Activated effector memory CD4-positive, alpha-beta T cell treated with anti-CD3 and anti-CD28 coated beads, Interleukin-2, amount 50 U/mL, for 16 hours (primary cell): ENCODE measurements around the gene CLIC1.

Experiments
- DNase-seq: peaks from one replicate; pipeline ENCODE4 v3.0.0-alpha.2; 2020

Gene CLIC1

DNA sequence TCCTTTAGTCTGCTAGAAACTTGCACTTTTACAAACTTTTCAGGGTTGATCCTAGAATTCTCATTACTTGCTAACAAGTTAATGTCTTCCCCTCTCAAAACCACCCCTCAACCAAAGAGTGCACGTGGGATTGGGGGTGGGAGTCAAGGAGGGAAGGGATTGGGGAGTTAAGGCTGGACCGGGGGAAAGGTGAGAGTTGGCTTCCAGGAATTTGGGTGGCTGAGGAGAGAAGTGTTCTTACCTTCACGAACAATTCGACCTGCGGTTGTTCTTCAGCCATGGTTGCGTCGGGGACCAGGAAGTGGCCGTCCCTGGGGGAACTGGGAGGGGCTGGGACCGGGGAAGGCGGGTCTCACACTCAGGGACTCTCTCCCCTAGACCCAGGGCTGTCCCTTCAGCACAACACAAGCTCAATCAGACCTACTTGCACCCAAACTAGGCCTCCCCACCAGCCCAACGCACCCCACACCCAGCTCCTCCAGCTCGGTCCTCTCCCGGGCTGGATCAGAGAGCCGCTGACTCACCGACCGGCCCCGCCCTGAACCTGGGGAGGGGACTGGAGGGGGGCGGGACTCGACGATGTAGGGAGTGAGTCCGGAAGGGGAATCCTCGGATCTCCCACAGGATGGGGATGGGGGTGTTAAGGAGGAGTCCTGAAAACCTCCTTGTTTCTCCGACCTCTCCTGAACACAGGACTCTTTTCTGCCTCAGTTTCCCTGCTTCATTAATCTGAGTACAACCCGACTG is at the start of gene CLIC1:
Gene CLIC1, minus strand, starts transcription at position 510 of the 747 bp plus-strand sequence. Its CDS starts 230 bp downstream, at position 280.
- DNase-seq = peak; percentile 92

DNA sequence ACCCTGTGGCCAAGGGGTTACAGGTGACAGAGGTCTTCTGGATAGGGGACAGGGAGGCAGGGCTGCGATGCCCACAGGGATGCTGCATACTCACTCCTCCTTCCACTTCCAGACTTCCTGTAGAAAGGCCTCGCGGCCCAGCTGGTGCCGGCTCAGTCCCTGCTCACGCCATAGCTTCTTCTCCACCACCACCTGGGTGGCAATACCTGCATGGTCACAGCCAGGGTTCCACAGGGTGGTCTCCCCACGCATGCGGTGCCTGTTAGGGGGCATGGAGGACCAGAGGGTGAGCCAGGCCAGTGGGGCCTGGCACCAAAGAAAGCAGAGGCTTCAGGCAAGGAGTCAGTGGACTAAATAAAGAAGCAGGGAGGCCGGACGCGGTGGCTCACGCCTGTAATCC is 49.1 kb upstream of the CLIC1 start:
- no peak for DNase-seq

DNA sequence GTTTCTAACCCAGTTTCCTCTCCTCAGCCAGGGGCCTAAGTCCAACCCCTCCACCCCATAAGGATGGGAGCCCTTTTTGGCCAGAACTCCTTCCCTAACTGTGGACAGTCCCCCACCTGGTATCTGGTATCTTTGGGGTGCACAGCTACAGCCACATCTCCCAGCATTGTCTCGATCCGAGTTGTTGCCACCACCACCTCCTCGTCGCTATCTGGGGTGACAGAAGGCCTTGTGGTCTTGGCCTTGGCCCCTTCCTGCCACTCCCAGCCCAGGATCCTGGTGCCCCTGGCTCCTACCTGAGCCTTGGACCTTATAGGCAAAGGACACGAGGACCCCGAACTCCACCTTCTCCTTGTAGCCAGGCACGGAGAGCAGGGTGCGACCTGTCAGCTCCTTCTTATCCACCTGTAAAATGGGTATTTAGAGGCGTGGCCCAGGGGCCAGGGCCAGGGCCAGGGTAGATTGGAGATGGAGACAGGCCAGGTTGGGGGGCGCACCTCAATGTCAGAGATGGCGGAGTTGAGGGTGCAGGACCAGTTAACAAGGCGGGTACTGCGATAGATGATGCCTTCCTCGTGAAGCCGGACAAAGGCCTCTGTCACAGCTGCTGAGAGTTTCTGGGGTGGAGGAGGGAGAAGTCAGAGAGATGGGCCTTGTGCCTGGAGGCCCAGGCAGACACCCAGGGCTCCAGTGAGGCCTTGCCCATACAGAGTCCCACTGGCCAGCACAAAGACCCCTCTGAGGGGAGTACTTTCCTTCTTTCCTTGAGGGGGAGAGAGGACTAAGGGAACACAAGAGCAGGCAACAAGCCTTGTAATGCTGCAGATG is 48.0 kb upstream of the CLIC1 start:
- no peak for DNase-seq

DNA sequence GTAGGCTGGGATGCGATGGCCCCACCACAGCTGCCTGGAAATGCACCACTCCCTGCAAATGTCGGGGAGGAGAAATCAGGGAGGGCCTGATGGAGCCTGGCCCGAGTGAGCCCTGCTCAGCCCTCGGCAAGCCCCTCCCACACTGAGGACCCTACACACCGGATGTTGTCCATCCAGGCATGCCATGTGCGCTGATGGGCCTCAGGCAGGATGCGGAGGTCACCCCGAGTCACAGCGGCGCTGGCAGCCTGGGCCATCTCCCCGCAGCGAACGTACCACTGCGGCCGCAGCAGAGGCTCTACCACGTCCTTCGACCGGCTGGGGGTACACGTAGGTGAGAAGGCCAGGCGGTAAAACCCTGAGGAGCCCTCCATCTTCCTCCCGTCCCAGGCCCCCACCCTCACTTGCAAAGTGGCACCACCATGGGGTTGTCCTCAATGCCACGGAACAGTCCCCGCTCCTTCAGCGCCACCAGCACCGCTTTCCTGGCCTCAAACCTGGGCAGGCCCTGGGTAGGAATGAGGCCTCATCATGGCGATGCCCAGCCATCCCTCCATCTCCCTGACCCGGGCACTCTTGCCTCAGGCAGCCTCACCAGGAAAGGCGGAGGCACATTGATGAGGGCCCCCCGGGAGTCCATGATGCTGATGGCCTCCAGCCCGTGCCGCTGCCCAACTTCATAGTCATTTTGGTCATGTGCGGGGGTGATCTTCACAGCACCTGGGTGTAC is 46.0 kb upstream of the CLIC1 start:
- no peak for DNase-seq

DNA sequence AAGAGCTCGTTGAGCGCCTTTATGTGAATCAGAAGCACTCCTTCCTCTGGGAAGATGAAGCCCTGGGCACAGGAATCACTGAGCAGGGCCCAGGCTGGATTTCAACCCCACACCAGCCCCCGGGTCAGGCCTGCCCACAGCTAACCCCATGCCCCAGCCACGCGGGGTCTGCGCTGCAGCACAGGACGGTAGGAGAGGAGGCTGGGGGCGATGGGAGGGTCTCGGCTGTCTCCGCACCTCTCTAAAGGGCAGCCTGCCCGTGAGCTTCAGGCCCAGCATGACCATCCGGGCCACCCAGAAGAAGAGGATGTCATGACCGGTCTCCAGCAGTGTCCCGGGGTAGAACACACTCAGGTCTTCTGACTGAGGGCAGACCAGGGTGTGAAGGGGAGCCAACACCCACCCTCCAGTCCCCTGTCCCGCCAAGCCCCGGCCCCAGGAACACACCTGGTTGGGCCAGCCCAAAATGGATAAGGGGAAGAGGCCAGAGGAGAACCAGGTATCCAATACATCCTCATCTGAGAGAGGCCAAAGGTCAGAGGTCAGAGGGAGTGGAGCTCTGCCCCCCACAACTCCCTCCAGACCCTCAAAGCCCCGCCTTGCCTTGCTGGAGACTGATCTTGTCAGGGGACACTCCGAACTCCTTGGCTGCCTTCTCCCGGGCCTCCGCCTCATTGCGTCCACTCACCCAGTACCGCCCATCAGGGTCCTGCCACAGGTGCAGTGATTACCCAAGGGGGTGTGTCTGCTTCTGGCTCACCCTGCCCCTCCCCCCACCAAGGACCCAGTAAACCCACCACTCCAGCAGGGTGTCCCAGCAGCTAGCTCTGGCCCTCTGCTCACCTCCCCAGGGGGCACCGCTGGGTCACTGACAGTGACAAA is 45.2 kb upstream of the CLIC1 start:
- DNase-seq = no peak

DNA sequence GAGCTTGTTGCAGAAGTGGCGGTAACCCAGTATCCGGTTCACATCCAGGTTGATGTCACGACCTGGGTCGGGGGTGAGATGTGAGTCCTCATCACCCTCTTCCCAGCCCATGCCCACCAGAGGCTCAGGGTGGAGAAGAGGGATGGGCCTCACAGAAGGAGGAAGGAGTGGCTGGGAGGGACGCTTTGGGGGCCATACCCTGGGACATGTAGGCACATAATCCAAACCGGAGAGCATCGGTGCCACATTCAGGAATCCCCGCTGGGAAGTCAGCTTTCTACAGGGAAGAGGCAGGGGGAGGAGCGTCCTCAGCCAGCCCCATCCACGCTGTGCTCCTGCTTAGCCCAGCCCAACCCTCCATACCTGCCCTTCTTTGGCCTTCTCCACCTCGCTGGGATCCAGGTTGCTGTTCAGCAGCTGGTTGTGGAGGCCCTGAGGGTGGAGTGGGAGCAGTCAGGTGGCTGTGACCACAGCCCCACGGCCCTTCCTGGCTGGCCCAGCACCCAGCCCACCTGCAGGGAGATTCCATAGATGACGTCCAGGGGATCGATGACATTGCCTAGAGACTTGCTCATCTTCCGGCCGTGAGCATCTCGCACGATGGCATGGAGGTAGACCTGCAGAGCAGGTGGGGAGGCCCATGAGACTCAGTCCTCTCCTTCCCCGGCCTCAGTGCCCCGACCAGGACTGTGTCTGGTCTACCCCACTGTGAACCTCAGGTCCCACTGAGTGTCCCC is 44.3 kb upstream of the CLIC1 start:
- DNase-seq = no peak

DNA sequence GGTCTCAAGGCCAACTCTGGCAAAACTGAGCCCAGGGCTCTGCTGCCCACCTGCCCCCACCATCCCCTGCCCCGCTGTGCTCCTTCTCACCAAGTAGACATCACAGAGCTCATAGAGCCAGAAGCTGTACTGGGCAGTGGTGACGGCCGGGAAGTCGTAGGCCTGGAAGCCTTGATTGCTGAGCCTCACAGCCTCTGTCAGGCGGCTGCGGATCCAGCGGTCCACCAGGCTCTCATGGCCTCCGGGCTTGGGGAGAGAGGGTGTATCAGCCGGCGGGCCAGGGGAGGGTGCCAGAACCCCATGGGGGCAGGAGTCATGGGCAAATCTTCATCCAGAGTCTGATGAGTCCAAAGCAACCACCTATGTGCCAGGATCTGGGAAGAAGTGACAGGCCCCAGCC is 43.6 kb upstream of the CLIC1 start:
- no peak for DNase-seq

DNA sequence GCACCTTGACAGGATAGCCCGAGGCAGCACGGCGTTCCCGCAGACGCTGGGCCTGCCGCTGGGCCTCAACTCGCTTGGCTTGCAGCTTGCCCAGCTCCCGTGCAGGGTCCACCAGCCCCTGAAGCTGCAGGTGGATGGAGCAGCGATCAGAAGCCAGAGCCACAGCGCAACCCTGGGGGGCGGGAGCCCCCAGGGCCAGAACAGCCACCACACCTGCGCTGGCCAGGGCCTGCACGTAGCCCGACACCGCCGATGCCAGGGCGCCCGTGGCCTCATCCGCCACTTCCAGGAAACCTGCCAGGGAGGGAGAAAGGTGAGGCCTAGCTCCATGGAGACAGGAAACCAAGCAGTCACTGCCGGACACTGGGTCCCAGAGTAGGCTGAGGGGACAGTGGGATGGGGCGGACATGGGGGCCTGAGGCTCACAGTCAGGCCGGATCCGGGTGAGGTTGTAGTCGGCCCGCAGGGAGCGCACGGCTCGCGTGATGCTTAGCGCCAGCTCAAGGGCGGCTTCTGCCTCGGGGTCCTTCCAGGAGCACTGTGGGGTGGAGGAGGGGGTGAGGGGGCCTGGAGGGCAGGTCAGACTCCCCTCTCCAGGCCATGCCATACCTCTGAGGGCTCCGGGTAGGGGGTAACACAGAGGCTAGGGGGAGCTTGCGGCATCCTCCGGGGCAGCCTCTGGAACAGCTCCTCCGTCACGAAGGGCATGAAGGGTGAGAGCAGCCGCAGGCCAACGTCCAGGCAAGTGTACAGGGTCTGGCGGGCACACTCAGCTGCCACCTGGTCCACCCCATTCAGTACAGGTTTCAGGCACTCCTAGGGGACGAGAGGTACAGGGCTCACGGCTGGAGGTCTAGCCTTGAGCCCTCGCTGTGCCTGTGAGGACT is 42.9 kb upstream of the CLIC1 start:
- no peak for DNase-seq

DNA sequence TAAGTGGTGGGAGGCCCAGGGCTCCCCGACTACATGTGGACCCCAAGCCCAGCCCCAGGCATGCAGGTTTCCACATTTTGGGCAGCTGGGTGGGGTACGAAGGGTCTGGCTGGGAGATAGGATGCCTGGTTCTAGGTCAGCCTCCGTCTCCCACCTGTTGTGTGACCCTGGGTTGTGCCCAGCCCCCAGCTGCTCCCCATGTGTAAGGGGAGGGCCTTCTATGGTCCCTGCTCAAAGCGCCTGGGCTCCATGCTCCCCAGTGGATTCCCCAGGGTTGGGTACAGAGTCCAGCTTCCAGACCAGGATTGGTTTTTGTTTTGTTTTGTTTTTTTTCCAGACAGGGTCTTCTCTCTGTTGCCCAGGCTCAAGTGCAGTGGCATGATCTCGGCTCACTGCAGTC is 41.9 kb upstream of the CLIC1 start:
- no peak for DNase-seq

DNA sequence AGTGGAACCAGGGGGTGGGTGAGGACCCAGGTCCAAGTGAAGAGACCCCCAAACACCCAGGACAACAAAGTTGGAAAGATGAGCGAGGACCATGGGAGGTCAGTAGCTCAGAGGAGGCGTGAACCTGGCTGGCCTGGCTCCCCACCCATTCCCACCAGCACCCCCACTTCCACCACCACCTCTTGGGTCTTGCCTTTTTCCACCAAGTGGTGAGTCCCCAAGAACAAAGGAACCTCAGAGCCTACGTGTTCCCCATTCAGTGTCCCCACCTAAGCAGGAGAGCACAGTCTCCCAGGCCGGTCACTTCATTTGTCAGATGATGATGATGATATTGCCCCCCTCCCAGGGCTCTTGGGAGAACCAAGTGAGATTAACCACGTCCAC is 41.3 kb upstream of the CLIC1 start:
- DNase-seq = no peak

DNA sequence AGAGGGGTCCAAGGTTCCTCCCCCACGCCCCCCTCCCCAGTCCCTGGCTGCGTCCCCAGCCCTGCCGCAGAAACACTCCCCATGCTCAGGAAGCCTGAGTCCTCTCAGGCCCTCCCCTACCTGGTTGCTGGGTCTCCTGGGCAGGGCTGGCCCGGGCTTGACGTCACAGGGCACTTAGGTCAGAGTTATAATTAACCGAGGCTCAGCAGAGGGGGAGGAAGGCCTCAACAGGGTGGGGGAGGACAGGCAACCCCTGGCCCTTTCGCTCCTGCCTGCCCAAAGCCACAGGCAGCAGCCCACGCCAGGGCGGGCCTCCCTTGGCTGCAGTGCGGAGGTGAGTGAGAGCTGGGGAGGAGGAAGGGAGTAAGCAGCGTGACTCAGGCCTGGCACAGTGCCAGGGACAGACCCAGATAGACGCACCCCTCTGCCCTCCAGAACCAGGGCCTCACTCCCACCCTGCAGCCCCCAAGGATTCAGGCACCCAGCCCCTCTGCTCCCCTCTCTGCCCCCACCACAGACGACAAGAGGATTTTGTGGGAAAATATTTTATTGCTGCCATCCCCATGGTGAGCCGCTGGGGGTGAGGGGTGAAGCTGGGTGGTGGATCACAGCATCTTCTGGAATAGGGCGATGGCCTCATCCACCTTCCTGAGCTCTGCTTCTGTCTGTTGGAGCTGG is 40.8 kb upstream of the CLIC1 start, which contains the start of gene VWA7:
Gene VWA7, minus strand, starts transcription at position 340 of the 678 bp plus-strand sequence. CDS start 549 bp downstream, outside the sequence.
- peak; percentile 91 for DNase-seq

DNA sequence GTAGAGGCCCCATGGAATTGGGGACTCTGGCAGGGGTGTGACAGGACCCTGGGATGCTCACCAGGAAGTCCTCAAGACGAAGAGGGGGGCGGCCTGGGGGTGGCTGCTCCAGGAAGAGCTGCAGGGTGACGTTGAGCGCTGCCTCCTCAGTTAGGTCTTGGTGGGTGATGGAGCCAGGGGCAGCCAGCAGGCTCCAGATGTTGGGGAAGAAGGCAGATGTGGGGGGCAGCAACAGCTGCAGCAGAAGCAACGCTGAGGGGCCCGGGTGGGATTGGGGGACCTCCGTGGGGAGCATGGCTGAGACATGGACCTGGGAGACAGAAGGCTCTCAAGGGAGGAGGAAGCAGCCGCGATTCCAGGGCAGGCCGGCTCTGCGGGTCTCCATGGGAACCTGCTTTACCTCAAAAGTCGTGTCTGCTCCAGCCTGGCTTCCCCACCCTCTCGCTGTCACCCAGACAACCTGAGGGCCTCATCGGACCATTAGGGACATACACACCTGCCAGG is 40.2 kb upstream of the CLIC1 start:
- DNase-seq = no peak

DNA sequence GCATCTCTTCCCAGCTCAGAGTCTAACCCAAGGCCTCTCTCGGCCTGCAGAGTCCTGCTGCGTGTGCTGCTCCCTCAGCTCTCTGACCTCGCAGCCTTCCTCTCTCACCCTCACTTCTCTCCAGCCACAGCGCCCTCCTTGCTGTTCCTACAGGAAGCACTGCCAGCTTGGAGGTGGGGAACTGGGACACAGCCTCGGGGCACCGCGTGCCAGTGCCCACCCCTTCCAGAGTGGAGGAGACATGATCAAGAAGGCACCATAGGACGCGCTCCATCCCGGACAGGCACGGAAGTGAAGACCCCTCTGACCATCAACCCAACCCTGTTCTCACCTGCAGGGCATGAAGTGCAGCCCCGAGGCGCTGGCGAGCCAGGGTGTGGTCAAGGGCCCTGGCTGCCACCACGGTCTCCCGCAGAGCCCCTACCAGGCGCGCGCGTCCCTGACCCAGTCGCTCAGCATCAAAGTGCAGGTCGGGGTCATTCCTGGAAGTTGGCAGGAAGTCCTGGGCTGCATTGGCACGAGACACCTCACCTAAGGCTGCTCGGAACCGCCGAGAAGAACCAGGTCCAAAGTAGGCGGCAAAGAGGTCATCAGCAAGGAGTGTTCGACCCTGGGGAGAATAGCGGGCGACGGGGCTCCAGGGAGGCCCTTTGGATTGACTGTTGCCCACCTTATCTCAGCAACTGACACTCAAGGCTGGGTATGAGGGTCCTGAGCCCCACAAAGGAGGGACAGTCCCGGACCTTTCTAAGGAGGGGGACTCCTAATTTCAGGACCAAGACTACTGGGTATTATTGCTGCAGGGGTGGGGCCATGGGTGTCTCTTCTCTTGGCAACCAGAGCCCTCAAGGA is 39.5 kb upstream of the CLIC1 start:
- DNase-seq = no peak

DNA sequence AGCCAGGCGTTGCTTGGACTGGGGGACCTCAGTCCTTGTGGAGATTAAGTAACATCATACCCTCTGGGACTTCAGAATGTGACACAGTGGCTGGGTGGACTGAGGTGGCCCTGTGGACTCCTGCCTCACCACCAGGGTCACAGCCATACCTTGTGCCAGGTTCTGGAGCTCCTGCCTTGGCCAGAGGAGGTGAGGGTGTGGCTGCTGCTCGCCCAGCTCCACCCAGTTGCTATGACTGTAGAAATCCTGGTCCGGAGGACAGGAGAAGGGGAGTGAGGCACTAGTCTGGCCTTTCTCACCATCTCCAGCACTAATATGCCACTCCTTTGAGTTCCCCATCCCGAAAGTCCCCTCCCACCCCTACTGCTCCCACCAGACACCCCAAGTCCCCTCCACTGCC is 38.9 kb upstream of the CLIC1 start:
- DNase-seq = no peak

DNA sequence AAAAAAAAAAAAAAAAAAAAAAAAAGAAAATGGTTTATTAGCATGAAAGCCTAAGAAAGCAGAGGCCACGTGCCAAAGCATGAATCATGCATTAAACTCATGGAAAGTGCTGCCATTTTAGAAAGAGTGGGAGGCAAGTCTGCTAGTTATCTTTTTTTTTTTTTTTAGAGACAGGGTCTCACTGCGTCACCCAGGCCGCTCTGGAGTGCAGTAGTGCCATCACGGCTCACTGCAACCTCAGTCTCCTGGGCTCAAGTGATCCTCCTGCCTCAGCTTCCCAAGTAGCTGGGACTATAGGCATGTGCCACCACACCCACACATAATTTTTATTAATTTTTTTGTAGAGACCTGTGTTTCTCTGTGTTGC is 35.6 kb upstream of the CLIC1 start:
- DNase-seq = no peak

DNA sequence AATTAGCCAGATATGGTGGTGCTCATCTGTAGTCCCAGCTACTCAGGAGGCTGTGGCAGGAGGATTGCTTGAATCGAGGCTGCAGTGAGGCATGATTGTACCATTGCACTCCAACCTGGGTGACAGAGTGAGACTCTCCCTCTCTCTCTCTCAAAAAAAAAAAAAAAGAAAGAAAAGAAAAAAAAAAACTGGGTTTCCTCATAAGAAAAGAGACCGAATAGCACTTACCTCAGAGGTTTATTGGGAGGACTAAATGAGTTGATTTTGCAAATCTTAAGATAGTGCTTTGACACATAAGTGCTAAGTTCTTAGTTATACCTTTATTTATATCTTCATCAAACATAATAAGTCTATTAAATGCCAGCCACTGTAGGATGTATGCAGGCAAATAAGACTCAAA is 34.5 kb upstream of the CLIC1 start:
- no peak for DNase-seq

DNA sequence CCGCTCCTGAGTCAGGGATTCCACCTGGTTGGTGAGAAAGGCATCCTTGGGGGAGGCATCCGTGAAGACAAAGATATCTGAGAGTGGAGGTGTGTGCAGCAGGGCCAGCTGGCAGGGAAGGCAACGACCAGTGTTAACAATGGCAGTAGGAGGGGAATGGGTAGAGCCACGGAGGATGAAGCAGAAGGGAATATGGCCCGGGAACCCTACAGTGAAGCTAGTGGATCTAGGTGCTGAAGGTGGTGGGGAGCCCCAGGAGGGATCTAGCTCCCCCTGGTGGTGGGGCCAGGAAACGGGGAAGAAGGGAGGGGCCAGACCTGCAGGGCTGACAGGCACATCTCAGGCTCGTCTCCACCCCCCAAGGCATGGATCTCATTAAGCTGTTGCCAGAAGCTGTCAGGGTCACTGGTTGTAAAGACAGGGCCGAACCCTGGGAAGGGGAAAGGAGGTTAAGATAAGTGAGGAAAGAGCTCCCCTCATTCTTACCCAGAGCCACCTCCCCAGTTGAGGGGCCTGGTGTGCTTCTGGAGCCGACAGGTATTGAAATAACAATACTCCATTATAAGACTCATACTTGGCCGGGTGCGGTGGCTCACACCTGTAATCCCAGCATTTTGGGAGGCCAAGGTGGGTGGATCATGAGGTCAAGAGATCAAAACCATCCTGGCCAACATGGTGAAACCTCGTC is 33.5 kb upstream of the CLIC1 start:
- peak; percentile 93 for DNase-seq
